ENCODE results near the gene TNFRSF1B. TPM values are rescaled to one million over a fixed set of nuclear protein-coding genes. Genes with fewer than 3 reads are reported as not detected.
A peak's percentile ranks its signal among the peaks of the same experiment; 100 is the strongest.

TNFRSF1B gene
- total RNA-seq (2014; rRNA removed; shearing (Covaris generic); ENCODE audit: low replicate concordance), result not detected in 2 replicates

DNA sequence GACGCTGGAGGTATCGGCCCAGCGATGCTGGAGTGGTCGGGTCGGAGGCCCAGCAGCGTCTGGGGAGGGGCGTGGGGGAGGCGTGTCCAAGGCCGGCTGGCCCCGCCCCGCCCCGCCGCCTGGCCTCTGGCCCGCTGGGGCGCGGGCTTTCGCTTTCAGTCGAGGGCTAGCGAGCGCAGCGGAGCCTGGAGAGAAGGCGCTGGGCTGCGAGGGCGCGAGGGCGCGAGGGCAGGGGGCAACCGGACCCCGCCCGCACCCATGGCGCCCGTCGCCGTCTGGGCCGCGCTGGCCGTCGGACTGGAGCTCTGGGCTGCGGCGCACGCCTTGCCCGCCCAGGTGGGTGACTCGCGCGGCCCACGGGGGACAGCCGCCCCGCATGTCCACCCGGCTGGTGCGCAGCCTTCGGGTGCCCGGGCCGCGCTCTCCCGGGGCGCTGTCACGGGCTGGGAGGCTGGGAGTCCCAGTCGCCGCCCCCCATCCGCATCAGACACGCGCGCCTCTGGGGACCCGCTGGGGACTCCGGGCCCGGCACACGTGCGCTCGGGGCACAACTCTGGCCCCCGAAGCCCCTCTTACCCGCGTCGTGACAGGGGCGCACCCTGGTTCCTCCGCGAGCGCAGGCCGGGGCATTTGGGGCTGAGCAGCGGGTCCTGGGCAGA is at the start of gene TNFRSF1B:
Gene TNFRSF1B, plus strand, starts transcription at position 158 of the 659 bp plus-strand sequence. Its CDS starts 101 bp downstream, at position 259.
- H3K4me2 ChIP-seq (ENCODE audit: low read depth, low read length, poor library complexity, severe bottlenecking), result no peak within 1 kb of the TSS
- no peak within 1 kb of the TSS for H3K9ac ChIP-seq (ENCODE audit: low read length)
- H3K79me2 ChIP-seq (ENCODE audit: low read length), result no peaks in the 10 kb centered on the region
- H3K4me1 ChIP-seq (ENCODE audit: low read length), result peaks cover 11% of the 10 kb centered on the region
- H3K9me3 ChIP-seq (ENCODE audit: low read length), result no peaks in the 10 kb centered on the region
- H3K9me2 ChIP-seq (replicated peaks; ENCODE audit: insufficient read depth, low read length), result no peaks in the 10 kb centered on the region
- peaks cover 48% of the 10 kb centered on the region for H4K20me1 ChIP-seq (ENCODE audit: insufficient read depth, low read depth, low read length)
- H3K36me3 ChIP-seq (ENCODE audit: insufficient read depth, low read length), result no peaks in the 10 kb centered on the region
- H3K4me3 ChIP-seq (ENCODE audit: low read length), result no peak within 1 kb of the TSS
- DNase-seq, result no peak
- H3K27me3 ChIP-seq (ENCODE audit: low read length), result no peaks in the 10 kb centered on the region
- H2AFZ ChIP-seq (ENCODE audit: low read length), result no peak within 1 kb of the TSS
- H3K27ac ChIP-seq (ENCODE audit: low read length), result no peak within 1 kb of the TSS

GRCh38 chr1:12121212-12122003 is 45.4 kb upstream of the TNFRSF1B start:
- Histone ChIP-seq H3K4me1 (ENCODE audit: low read length) (no peaks in the 10 kb centered on the region), H3K4me2 (ENCODE audit: low read depth, low read length, poor library complexity, severe bottlenecking) (no peak overlapping the region), H3K4me3 (ENCODE audit: low read length) (no peak overlapping the region), H3K27ac (ENCODE audit: low read length) (no peak overlapping the region), H3K9me3 (ENCODE audit: low read length) (no peaks in the 10 kb centered on the region), H4K20me1 (ENCODE audit: insufficient read depth, low read depth, low read length) (no peaks in the 10 kb centered on the region; the same call in 1 of the 2 replicates), H3K9ac (ENCODE audit: low read length) (no peak overlapping the region), H3K79me2 (ENCODE audit: low read length) (no peaks in the 10 kb centered on the region), H3K9me2 (replicated peaks; ENCODE audit: insufficient read depth, low read length) (no peaks in the 10 kb centered on the region), H3K27me3 (ENCODE audit: low read length) (no peaks in the 10 kb centered on the region), H3K36me3 (ENCODE audit: insufficient read depth, low read length) (no peaks in the 10 kb centered on the region), H2AFZ (ENCODE audit: low read length) (no peak overlapping the region)
- DNase-seq, result no peak

DNA sequence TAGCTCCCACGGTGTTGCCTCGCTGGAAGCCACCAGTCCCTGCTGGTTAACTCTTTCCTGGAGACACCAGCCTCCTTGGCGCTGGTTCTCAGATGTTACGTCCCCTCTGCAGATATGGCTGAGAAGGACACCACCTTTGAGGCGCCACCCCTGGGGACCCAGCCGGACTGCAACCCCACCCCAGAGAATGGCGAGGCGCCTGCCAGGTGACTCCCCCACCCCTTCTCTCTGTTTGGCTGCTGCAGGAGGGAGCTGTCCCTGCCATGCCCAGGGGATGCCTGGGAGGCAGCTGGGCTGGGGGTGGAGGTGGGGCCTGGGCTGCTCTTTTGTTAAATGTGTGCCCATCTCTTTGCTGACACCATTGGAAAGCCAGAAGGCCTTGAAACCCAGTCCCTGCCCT is 43.6 kb upstream of the TNFRSF1B start:
- DNase-seq, result no peak
- H4K20me1 ChIP-seq (ENCODE audit: insufficient read depth, low read depth, low read length), result no peaks in the 10 kb centered on the region; the same call in 1 of the 2 replicates
- H3K79me2 ChIP-seq (ENCODE audit: low read length), result no peaks in the 10 kb centered on the region
- H3K9me3 ChIP-seq (ENCODE audit: low read length), result no peaks in the 10 kb centered on the region
- H3K4me1 ChIP-seq (ENCODE audit: low read length), result no peaks in the 10 kb centered on the region
- no peak overlapping the region for H3K4me3 ChIP-seq (ENCODE audit: low read length)
- no peaks in the 10 kb centered on the region for H3K27me3 ChIP-seq (ENCODE audit: low read length)
- no peaks in the 10 kb centered on the region for H3K9me2 ChIP-seq (replicated peaks; ENCODE audit: insufficient read depth, low read length)
- no peak overlapping the region for H3K4me2 ChIP-seq (ENCODE audit: low read depth, low read length, poor library complexity, severe bottlenecking)
- no peaks in the 10 kb centered on the region for H3K36me3 ChIP-seq (ENCODE audit: insufficient read depth, low read length)
- no peak overlapping the region for H3K9ac ChIP-seq (ENCODE audit: low read length)
- no peak overlapping the region for H2AFZ ChIP-seq (ENCODE audit: low read length)
- H3K27ac ChIP-seq (ENCODE audit: low read length), result no peak overlapping the region

DNA sequence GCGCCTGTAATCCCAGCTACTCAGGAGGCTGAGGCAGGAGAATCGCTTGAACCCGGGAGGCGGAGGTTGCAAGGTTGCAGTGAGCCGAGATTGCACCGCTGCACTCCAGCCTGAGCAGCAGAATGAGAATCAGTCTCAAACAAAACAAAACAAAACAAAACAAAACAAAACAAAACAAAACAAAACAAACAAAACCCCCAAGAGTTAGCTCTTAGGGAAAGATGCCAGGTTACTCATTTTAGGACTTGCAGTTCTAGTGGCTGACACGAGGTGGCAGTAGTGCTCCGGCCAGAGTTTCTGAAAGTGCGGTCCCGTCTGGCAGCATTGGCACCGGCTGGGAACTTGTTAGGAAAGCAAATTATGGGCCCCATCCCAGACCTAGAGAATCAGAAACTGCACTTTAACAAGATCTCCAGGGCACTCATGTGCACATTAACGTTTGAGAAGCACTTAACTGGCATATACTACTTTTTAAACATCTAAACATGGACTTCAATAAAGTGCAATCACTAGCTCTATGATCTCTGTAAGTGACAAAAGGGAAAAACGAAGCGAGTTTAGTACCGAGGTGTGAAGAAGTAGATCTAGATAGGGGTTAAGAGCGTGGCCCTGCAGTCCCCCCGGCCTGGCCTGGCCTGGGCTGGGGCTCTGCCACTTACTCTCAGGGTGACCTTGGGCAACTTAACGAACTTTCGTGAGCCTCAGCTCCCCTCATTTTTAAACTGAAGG is 41.9 kb upstream of the TNFRSF1B start:
- DNase-seq, result peak; percentile 85
- no peak overlapping the region for H3K4me2 ChIP-seq (ENCODE audit: low read depth, low read length, poor library complexity, severe bottlenecking)
- H3K79me2 ChIP-seq (ENCODE audit: low read length), result no peaks in the 10 kb centered on the region
- H3K9me2 ChIP-seq (replicated peaks; ENCODE audit: insufficient read depth, low read length), result no peaks in the 10 kb centered on the region
- H3K9me3 ChIP-seq (ENCODE audit: low read length), result no peaks in the 10 kb centered on the region
- no peak overlapping the region for H3K9ac ChIP-seq (ENCODE audit: low read length)
- H3K27me3 ChIP-seq (ENCODE audit: low read length), result no peaks in the 10 kb centered on the region
- H3K27ac ChIP-seq (ENCODE audit: low read length), result no peak overlapping the region
- H3K36me3 ChIP-seq (ENCODE audit: insufficient read depth, low read length), result no peaks in the 10 kb centered on the region
- no peaks in the 10 kb centered on the region; the same call in 1 of the 2 replicates for H4K20me1 ChIP-seq (ENCODE audit: insufficient read depth, low read depth, low read length)
- no peaks in the 10 kb centered on the region for H3K4me1 ChIP-seq (ENCODE audit: low read length)
- H2AFZ ChIP-seq (ENCODE audit: low read length), result no peak overlapping the region
- H3K4me3 ChIP-seq (ENCODE audit: low read length), result no peak overlapping the region

GRCh38 chr1:12125422-12126355 is 41.1 kb upstream of the TNFRSF1B start:
- H3K9me2 ChIP-seq (replicated peaks; ENCODE audit: insufficient read depth, low read length), result no peaks in the 10 kb centered on the region
- no peak overlapping the region for H2AFZ ChIP-seq (ENCODE audit: low read length)
- H3K79me2 ChIP-seq (ENCODE audit: low read length), result no peaks in the 10 kb centered on the region
- no peak overlapping the region for H3K27ac ChIP-seq (ENCODE audit: low read length)
- no peak overlapping the region for H3K9ac ChIP-seq (ENCODE audit: low read length)
- no peaks in the 10 kb centered on the region for H3K36me3 ChIP-seq (ENCODE audit: insufficient read depth, low read length)
- no peak for DNase-seq
- H3K4me1 ChIP-seq (ENCODE audit: low read length), result no peaks in the 10 kb centered on the region
- no peaks in the 10 kb centered on the region for H3K9me3 ChIP-seq (ENCODE audit: low read length)
- no peaks in the 10 kb centered on the region for H3K27me3 ChIP-seq (ENCODE audit: low read length)
- no peak overlapping the region for H3K4me2 ChIP-seq (ENCODE audit: low read depth, low read length, poor library complexity, severe bottlenecking)
- no peak overlapping the region for H3K4me3 ChIP-seq (ENCODE audit: low read length)
- no peaks in the 10 kb centered on the region; the same call in 1 of the 2 replicates for H4K20me1 ChIP-seq (ENCODE audit: insufficient read depth, low read depth, low read length)

- no peaks in the 10 kb centered on the region; the same call in 1 of the 2 replicates for H4K20me1 ChIP-seq (ENCODE audit: insufficient read depth, low read depth, low read length)
- DNase-seq, result no peak
- H3K79me2 ChIP-seq (ENCODE audit: low read length), result no peaks in the 10 kb centered on the region
- no peak overlapping the region for H3K9ac ChIP-seq (ENCODE audit: low read length)
- H3K27me3 ChIP-seq (ENCODE audit: low read length), result no peaks in the 10 kb centered on the region
- H3K4me1 ChIP-seq (ENCODE audit: low read length), result no peaks in the 10 kb centered on the region
- no peaks in the 10 kb centered on the region for H3K36me3 ChIP-seq (ENCODE audit: insufficient read depth, low read length)
- H3K4me2 ChIP-seq (ENCODE audit: low read depth, low read length, poor library complexity, severe bottlenecking), result no peak overlapping the region
- H2AFZ ChIP-seq (ENCODE audit: low read length), result no peak overlapping the region
- H3K4me3 ChIP-seq (ENCODE audit: low read length), result no peak overlapping the region
- no peaks in the 10 kb centered on the region for H3K9me2 ChIP-seq (replicated peaks; ENCODE audit: insufficient read depth, low read length)
- no peak overlapping the region for H3K27ac ChIP-seq (ENCODE audit: low read length)
- no peaks in the 10 kb centered on the region for H3K9me3 ChIP-seq (ENCODE audit: low read length)
Measured at GRCh38 chr1:12126781-12127180, 40.0 kb upstream of the TNFRSF1B start.

GRCh38 chr1:12127206-12127810 is 39.5 kb upstream of the TNFRSF1B start:
- H3K4me3 ChIP-seq (ENCODE audit: low read length), result no peak overlapping the region
- no peaks in the 10 kb centered on the region for H3K4me1 ChIP-seq (ENCODE audit: low read length)
- H3K9me2 ChIP-seq (replicated peaks; ENCODE audit: insufficient read depth, low read length), result no peaks in the 10 kb centered on the region
- H3K36me3 ChIP-seq (ENCODE audit: insufficient read depth, low read length), result no peaks in the 10 kb centered on the region
- DNase-seq, result no peak
- H2AFZ ChIP-seq (ENCODE audit: low read length), result no peak overlapping the region
- H3K9me3 ChIP-seq (ENCODE audit: low read length), result no peaks in the 10 kb centered on the region
- H3K79me2 ChIP-seq (ENCODE audit: low read length), result no peaks in the 10 kb centered on the region
- no peak overlapping the region for H3K27ac ChIP-seq (ENCODE audit: low read length)
- H3K9ac ChIP-seq (ENCODE audit: low read length), result no peak overlapping the region
- H3K4me2 ChIP-seq (ENCODE audit: low read depth, low read length, poor library complexity, severe bottlenecking), result no peak overlapping the region
- H4K20me1 ChIP-seq (ENCODE audit: insufficient read depth, low read depth, low read length), result no peaks in the 10 kb centered on the region; the same call in 1 of the 2 replicates
- H3K27me3 ChIP-seq (ENCODE audit: low read length), result no peaks in the 10 kb centered on the region

Data from Karpas-422 (cell line).